Measurements from ENCODE around the gene SHB. TPM values are rescaled to one million over a fixed set of nuclear protein-coding genes. Genes with fewer than 3 reads are reported as not detected.

The SHB gene
- total and polyA plus RNA-seq, 2 of the 13 experiments (the other 11 are each of a cell fraction or from before 2014, with no cell fraction given) = 19.4 to 20.7 TPM

DNA sequence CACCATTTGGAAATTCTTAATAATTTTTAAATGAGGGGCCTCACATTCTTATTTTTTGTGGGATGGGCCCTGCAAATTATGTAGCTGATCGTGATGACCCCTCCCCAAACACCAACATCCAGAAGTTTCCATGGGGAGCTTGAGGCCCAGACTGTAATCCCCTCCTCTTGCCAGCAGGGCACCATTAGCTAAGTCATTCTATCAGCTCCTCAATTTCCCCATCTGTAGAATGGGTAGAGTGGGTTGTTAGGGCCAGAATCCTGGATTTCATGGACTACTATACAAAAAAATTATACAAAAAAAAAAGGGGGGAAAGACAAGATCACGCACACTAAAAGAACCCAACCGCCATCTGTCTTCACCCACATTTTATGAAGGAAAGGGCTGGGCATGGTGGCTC lies 38.4 kb downstream of the SHB start (continued):
- no peak for TF ChIP-seq HNF4A (CRISPR knock-in tag; IDR thresholded peaks at IDR 0.05)
- no peak for TF ChIP-seq FOXA1 (IDR thresholded peaks at IDR 0.05)
- TF ChIP-seq FOXA1 (CRISPR knock-in tag; IDR thresholded peaks at IDR 0.05) = no peak
- no peak for TF ChIP-seq MEIS2 (CRISPR knock-in tag; IDR thresholded peaks at IDR 0.05)
- peak; percentile 92 for TF ChIP-seq ZNF629 (CRISPR knock-in tag; conservative IDR thresholded peaks at IDR 0.05)

GRCh38 chr9:38029915-38030638 lies 39.0 kb downstream of the SHB start:
- intact Hi-C loops (cut with micrococcal nuclease; ENCODE audit: unreplicated experiment) = loop anchor here (10.0 kb wide), 1 partner anchor 135 kb away; no protein-coding TSS in a partner anchor
- in situ Hi-C loops (cut with HindIII; ENCODE audit: extremely low pct_ligation_motif_present, low pct_unique_long_range_greater_than_20kb) = no loop called here
- DNase-seq (ENCODE audit: low spot score) (no peak), FAIRE-seq (no peak), ATAC-seq (no peak)
- 95% methylated on average over 7 of the region's 9 CpGs for WGBS (ENCODE audit: low lambda C conversion rate)
- Histone ChIP-seq H3K27ac (ENCODE audit: extremely low read length, insufficient read depth, low read length) (no peak overlapping the region), H3K4me3 (replicated peaks in 1 of 3; ENCODE audit: insufficient read depth in 1 of 3, low read depth in 2 of 3, low read length in 3 of 3) (no peak overlapping the region), H3K4me2 (ENCODE audit: low read depth, low read length) (no peak overlapping the region), H3K79me2 (ENCODE audit: insufficient read depth, low read length) (peaks cover 97% of the 10 kb centered on the region), H3K4me1 (ENCODE audit: insufficient read depth, low read length) (peaks cover 99% of the 10 kb centered on the region), H3K9ac (ENCODE audit: insufficient read depth, low read depth, low read length) (no peak overlapping the region), H4K20me1 (ENCODE audit: insufficient read depth, low read length) (peaks cover 22% of the 10 kb centered on the region), H3K27me3 (ENCODE audit: control insufficient read depth in 1 of 2, insufficient read depth in 2 of 2, low read length in 2 of 2) (no peaks in the 10 kb centered on the region), H3K9me3 (ENCODE audit: low read length) (no peaks in the 10 kb centered on the region), H2AFZ (ENCODE audit: low read length) (no peak overlapping the region), H3K36me3 (replicated peaks in 1 of 2; ENCODE audit: control insufficient read depth in 1 of 2, insufficient read depth in 2 of 2, low read length in 2 of 2) (peaks cover 0 to 11% of the 10 kb centered on the region in 2 experiments; a peak in 2 of 5 replicates)
- ChIA-PET CTCF (ENCODE audit: low intra/inter-chr PET ratio, low total read pairs) (no interaction called here), POLR2A (interaction anchor here (0.9 kb wide), 1 partner anchor 17 kb away, joined by 3 read pairs; no protein-coding TSS in a partner anchor)
- BruUV-seq (replicated peaks) = no TSS peak
- TF ChIP-seq HIVEP1 (CRISPR knock-in tag; IDR thresholded peaks at IDR 0.05) (no peak), FOXA1 (IDR thresholded peaks at IDR 0.05) (no peak), FOXA1 (CRISPR knock-in tag; IDR thresholded peaks at IDR 0.05) (0 out of 2 replicates have a peak, but pooled peaks have one; percentile 22), EEA1 (CRISPR knock-in tag; IDR thresholded peaks at IDR 0.05; ENCODE audit: borderline replicate concordance) (no peak), ZNF230 (CRISPR knock-in tag; IDR thresholded peaks at IDR 0.05) (no peak), ZNF383 (CRISPR knock-in tag; IDR thresholded peaks at IDR 0.05; ENCODE audit: borderline replicate concordance) (no peak), NR1H2 (CRISPR knock-in tag; IDR thresholded peaks at IDR 0.05; ENCODE audit: borderline replicate concordance, low read depth) (no peak), FOXA3 (CRISPR knock-in tag; IDR thresholded peaks at IDR 0.05) (0 out of 2 replicates have a peak, but pooled peaks have one; percentile 20), ZNF552 (CRISPR knock-in tag; IDR thresholded peaks at IDR 0.05; ENCODE audit: borderline replicate concordance) (no peak)
- TF ChIP-seq, protein P1, sequence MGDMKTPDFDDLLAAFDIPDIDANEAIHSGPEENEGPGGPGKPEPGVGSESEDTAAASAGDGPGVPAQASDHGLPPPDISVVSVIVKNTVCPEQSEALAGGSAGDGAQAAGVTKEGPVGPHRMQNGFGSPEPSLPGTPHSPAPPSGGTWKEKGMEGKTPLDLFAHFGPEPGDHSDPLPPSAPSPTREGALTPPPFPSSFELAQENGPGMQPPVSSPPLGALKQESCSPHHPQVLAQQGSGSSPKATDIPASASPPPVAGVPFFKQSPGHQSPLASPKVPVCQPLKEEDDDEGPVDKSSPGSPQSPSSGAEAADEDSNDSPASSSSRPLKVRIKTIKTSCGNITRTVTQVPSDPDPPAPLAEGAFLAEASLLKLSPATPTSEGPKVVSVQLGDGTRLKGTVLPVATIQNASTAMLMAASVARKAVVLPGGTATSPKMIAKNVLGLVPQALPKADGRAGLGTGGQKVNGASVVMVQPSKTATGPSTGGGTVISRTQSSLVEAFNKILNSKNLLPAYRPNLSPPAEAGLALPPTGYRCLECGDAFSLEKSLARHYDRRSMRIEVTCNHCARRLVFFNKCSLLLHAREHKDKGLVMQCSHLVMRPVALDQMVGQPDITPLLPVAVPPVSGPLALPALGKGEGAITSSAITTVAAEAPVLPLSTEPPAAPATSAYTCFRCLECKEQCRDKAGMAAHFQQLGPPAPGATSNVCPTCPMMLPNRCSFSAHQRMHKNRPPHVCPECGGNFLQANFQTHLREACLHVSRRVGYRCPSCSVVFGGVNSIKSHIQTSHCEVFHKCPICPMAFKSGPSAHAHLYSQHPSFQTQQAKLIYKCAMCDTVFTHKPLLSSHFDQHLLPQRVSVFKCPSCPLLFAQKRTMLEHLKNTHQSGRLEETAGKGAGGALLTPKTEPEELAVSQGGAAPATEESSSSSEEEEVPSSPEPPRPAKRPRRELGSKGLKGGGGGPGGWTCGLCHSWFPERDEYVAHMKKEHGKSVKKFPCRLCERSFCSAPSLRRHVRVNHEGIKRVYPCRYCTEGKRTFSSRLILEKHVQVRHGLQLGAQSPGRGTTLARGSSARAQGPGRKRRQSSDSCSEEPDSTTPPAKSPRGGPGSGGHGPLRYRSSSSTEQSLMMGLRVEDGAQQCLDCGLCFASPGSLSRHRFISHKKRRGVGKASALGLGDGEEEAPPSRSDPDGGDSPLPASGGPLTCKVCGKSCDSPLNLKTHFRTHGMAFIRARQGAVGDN (CRISPR knock-in tag; IDR thresholded peaks at IDR 0.05) = peak; percentile 54
- TF ChIP-seq, protein P2, sequence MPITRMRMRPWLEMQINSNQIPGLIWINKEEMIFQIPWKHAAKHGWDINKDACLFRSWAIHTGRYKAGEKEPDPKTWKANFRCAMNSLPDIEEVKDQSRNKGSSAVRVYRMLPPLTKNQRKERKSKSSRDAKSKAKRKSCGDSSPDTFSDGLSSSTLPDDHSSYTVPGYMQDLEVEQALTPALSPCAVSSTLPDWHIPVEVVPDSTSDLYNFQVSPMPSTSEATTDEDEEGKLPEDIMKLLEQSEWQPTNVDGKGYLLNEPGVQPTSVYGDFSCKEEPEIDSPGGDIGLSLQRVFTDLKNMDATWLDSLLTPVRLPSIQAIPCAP (CRISPR knock-in tag; IDR thresholded peaks at IDR 0.05; ENCODE audit: low read depth) = no peak

Data from HepG2 (cell line).